Neural progenitor cell (in vitro differentiated cells): Measurements from ENCODE around the gene GPN1.

Experiments
- CTCF ChIP-seq: fragments of 200-600 bp; sonication (generic); IDR thresholded peaks from 2 replicates; pipeline ENCODE4 v1.5.1; 2017; ENCODE audit warnings: antibody characterized with exemption, mild to moderate bottlenecking
- EZH2 ChIP-seq: fragments of 200-600 bp; sonication (generic); IDR thresholded peaks from 2 replicates; pipeline ENCODE4 v1.6.1; 2017; ENCODE audit warnings: antibody characterized with exemption, mild to moderate bottlenecking, moderate library complexity
- EZH2phosphoT487 ChIP-seq: fragments of 200-600 bp; sonication (generic); IDR thresholded peaks from 2 replicates; pipeline ENCODE4 v1.6.1; 2017; ENCODE audit warnings: antibody characterized with exemption

- TF ChIP-seq CTCF (no peak), EZH2phosphoT487 (no peak), EZH2 (no peak)
Measured at GRCh38 chr2:27621524-27621923, 7.3 kb upstream of the GPN1 start.
